ENCODE results near the gene AZU1.

The AZU1 gene

GRCh38 chr19:844546-844971 is 16.9 kb downstream of the AZU1 start:
- no peaks in the 10 kb centered on the region for H3K36me3 ChIP-seq (ENCODE audit: control insufficient read depth in 2 of 2, insufficient read depth in 1 of 2, low read length in 2 of 2)
- no peak overlapping the region for H3K4me3 ChIP-seq (ENCODE audit: low read depth, low read length)
- ChIA-PET CTCF (no interaction called here), POLR2A (no interaction called here)
- H3K27ac ChIP-seq (ENCODE audit: extremely low read depth, low read depth, low read length): no peak overlapping the region
- no peaks in the 10 kb centered on the region; the same call in 1 of the 2 replicates for H3K4me1 ChIP-seq (ENCODE audit: control insufficient read depth, insufficient read depth, low read length)
- no peaks in the 10 kb centered on the region for H3K9me3 ChIP-seq (ENCODE audit: control insufficient read depth, insufficient read depth, low read depth, low read length)
- TF ChIP-seq ZNF362 (tag by site-specific recombination; IDR thresholded peaks at IDR 0.05) (peak; percentile 39; the same call in 1 of the 2 replicates), ZNF558 (tag by site-specific recombination; IDR thresholded peaks at IDR 0.05) (no peak), ZNF433 (tag by site-specific recombination; IDR thresholded peaks at IDR 0.05; ENCODE audit: low read depth) (no peak), KLF1 (tag by site-specific recombination; IDR thresholded peaks at IDR 0.05) (peak; percentile 78), ZNF121 (tag by site-specific recombination; IDR thresholded peaks at IDR 0.05) (peak; percentile 86; the same call in 1 of the 2 replicates), ZFHX2 (tag by site-specific recombination; conservative IDR thresholded peaks at IDR 0.05) (0 out of 2 replicates have a peak, but pooled peaks have one; percentile 20), SP3 (tag by site-specific recombination; IDR thresholded peaks at IDR 0.05) (no peak), WT1 (tag by site-specific recombination; IDR thresholded peaks at IDR 0.05) (peak; percentile 23; the same call in 1 of the 2 replicates), GLIS1 (tag by site-specific recombination; IDR thresholded peaks at IDR 0.05) (peak; percentile 43; the same call in 1 of the 2 replicates)

- POLR2A ChIA-PET: no interaction called here
Measured at GRCh38 chr19:845707-846521, 18.3 kb downstream of the AZU1 start.

GRCh38 chr19:848386-848921 is 20.8 kb downstream of the AZU1 start:
- Histone ChIP-seq H3K4me1 (ENCODE audit: control insufficient read depth, insufficient read depth, low read length) (no peaks in the 10 kb centered on the region), H3K27ac (ENCODE audit: extremely low read depth, low read depth, low read length) (no peak overlapping the region), H3K9me3 (ENCODE audit: control insufficient read depth, insufficient read depth, low read depth, low read length) (no peaks in the 10 kb centered on the region), H3K36me3 (ENCODE audit: control insufficient read depth in 2 of 2, insufficient read depth in 1 of 2, low read length in 2 of 2) (no peaks in the 10 kb centered on the region), H3K4me3 (ENCODE audit: low read depth, low read length) (no peak overlapping the region)
- ChIA-PET POLR2A (interaction anchor here (0.6 kb wide), 1 partner anchor 75 kb away, joined by 3 read pairs; no protein-coding TSS in a partner anchor), CTCF (interaction anchor here (0.5 kb wide), 1 partner anchor 10 kb away, joined by 3 read pairs; no protein-coding TSS in a partner anchor)
- TF ChIP-seq HOXC10 (CRISPR knock-in tag; IDR thresholded peaks at IDR 0.05) (no peak), ZXDB (tag by site-specific recombination; IDR thresholded peaks at IDR 0.05) (no peak), HIC1 (tag by site-specific recombination; IDR thresholded peaks at IDR 0.05) (no peak), SP3 (tag by site-specific recombination; IDR thresholded peaks at IDR 0.05) (no peak), ZNF426 (tag by site-specific recombination; IDR thresholded peaks at IDR 0.05) (no peak)

More at GRCh38 chr19:845707-846521, 18.3 kb downstream of the AZU1 start:
- CTCF ChIA-PET: interaction anchor here (0.8 to 1.0 kb wide), 3 partner anchors 18 to 75 kb away, joined by 3 to 5 read pairs (median 4); partner anchors contain the start of genes MED16 and RNU6-9
- no peaks in the 10 kb centered on the region for H3K9me3 ChIP-seq (ENCODE audit: control insufficient read depth, insufficient read depth, low read depth, low read length)
- TF ChIP-seq ZSCAN18 (tag by site-specific recombination; IDR thresholded peaks at IDR 0.05) (no peak), ZNF600 (tag by site-specific recombination; IDR thresholded peaks at IDR 0.05) (peak; percentile 70; the same call in 1 of the 2 replicates), KLF8 (tag by site-specific recombination; IDR thresholded peaks at IDR 0.05) (peak; percentile 34; the same call in 1 of the 2 replicates), BCL6B (tag by site-specific recombination; IDR thresholded peaks at IDR 0.05) (no peak), ZNF658 (tag by site-specific recombination; IDR thresholded peaks at IDR 0.05) (no peak), KLF1 (tag by site-specific recombination; IDR thresholded peaks at IDR 0.05) (peak; percentile 88), ZFHX2 (tag by site-specific recombination; conservative IDR thresholded peaks at IDR 0.05) (no peak)
- no peaks in the 10 kb centered on the region; the same call in 1 of the 2 replicates for H3K4me1 ChIP-seq (ENCODE audit: control insufficient read depth, insufficient read depth, low read length)
- H3K4me3 ChIP-seq (ENCODE audit: low read depth, low read length): no peak overlapping the region
- H3K27ac ChIP-seq (ENCODE audit: extremely low read depth, low read depth, low read length): no peak overlapping the region
- no peaks in the 10 kb centered on the region for H3K36me3 ChIP-seq (ENCODE audit: control insufficient read depth in 2 of 2, insufficient read depth in 1 of 2, low read length in 2 of 2)

Measured in HEK293 (cell line).